GM23248 (cell line): Measurements from ENCODE around the gene CLEC18A. TPM values are rescaled to one million over a fixed set of nuclear protein-coding genes. Genes with fewer than 3 reads are reported as not detected.
"Not testable (repeated sequence)": the region's sequence is repeated elsewhere in the genome, so short reads cannot be mapped to it uniquely, and the experiment has no call there.

ENCODE experiments used
- DNase-seq: peaks from one replicate; pipeline ENCODE4 v3.0.0-alpha.2; 2015
- H2AFZ ChIP-seq: fragments of 200-600 bp; sonication (generic); 2 replicates; pipeline ENCODE4 v1.6.1; 2016; ENCODE audit warnings: antibody characterized with exemption
- H3F3A ChIP-seq: fragments of 200-600 bp; sonication (generic); 2 replicates; pipeline ENCODE4 v1.6.1; 2016; ENCODE audit warnings: mild to moderate bottlenecking, antibody characterized with exemption, mixed run types; ENCODE audit not compliant: insufficient read depth
- H3K27ac ChIP-seq: fragments of 200-600 bp; sonication (generic); 2 replicates; pipeline ENCODE4 v1.5.1; 2016; ENCODE audit warnings: mild to moderate bottlenecking
- H3K27me3 ChIP-seq: fragments of 200-600 bp; sonication (generic); replicated peaks from 2 replicates; pipeline ENCODE4 v1.6.1; 2016; ENCODE audit warnings: mild to moderate bottlenecking; ENCODE audit not compliant: insufficient read depth
- H3K36me3 ChIP-seq: fragments of 200-600 bp; sonication (generic); 2 replicates; pipeline ENCODE4 v1.6.1; 2016; ENCODE audit warnings: low read depth, mild to moderate bottlenecking
- H3K4me1 ChIP-seq: fragments of 200-600 bp; sonication (generic); 2 replicates; pipeline ENCODE4 v1.6.1; 2016; ENCODE audit warnings: mild to moderate bottlenecking; ENCODE audit not compliant: insufficient read depth
- H3K4me2 ChIP-seq: fragments of 200-600 bp; sonication (generic); one replicate; pipeline ENCODE4 v1.6.1; 2016; ENCODE audit warnings: mild to moderate bottlenecking; ENCODE audit not compliant: unreplicated experiment
- H3K4me3 ChIP-seq: fragments of 200-600 bp; sonication (generic); 2 replicates; pipeline ENCODE4 v1.5.1; 2016; ENCODE audit warnings: mild to moderate bottlenecking
- H3K79me2 ChIP-seq: fragments of 200-600 bp; sonication (generic); 2 replicates; pipeline ENCODE4 v1.6.1; 2016; ENCODE audit warnings: mild to moderate bottlenecking; ENCODE audit not compliant: insufficient read depth
- H3K9ac ChIP-seq: fragments of 200-600 bp; sonication (generic); 2 replicates; pipeline ENCODE4 v1.6.1; 2016; ENCODE audit warnings: mild to moderate bottlenecking
- H3K9me2 ChIP-seq: fragments of 200-600 bp; sonication (generic); 2 replicates; pipeline ENCODE4 v1.6.1; 2016; ENCODE audit warnings: mixed run types, mild to moderate bottlenecking, moderate library complexity; ENCODE audit not compliant: insufficient read depth
- H3K9me3 ChIP-seq: fragments of 200-600 bp; sonication (generic); one replicate; pipeline ENCODE4 v1.6.1; 2017; ENCODE audit warnings: low read depth
- H4K20me1 ChIP-seq: fragments of 200-600 bp; sonication (generic); 2 replicates; pipeline ENCODE4 v1.6.0; 2016; ENCODE audit not compliant: insufficient read depth
- EZH2 ChIP-seq: fragments of 200-600 bp; sonication (generic); IDR thresholded peaks from 2 replicates; pipeline ENCODE4 v1.6.1; 2018; ENCODE audit warnings: antibody characterized with exemption, mild to moderate bottlenecking; ENCODE audit not compliant: insufficient read depth, poor library complexity, severe bottlenecking
- EZH2phosphoT487 ChIP-seq: fragments of 200-600 bp; sonication (generic); IDR thresholded peaks from 2 replicates; pipeline ENCODE4 v1.6.1; 2018; ENCODE audit warnings: antibody characterized with exemption, moderate library complexity, mild to moderate bottlenecking, low read depth; ENCODE audit not compliant: insufficient read depth
- WGBS, 2 experiments: methylation state at CpG; one replicate each; pipeline ENCODE4 v1.1.6; 2015 to 2017; ENCODE audit warnings: low lambda C conversion rate in 2 of 2, low coverage in 1 of 2; ENCODE audit errors: missing lambda C conversion rate in 2 of 2; 5-methylcytosine and 5-hydroxymethylcytosine counted together
- in situ Hi-C: fragments of 300-500 bp; cut with MboI; formaldehyde crosslinking; loops from 2 replicates; pipeline ENCODE4 v1.15.0; 2020
- polyA plus RNA-seq: library from polyadenylated mRNA; unstranded; fragments of >200 nt; fragmentation: Nextera tagmentation; extraction: Ambion mirVana; gene quantifications from 2 replicates; pipeline ENCODE4 v1.2.1, GENCODE V29; 2016
- total RNA-seq: library from RNA; depleted of rRNA; stranded (reverse); fragments of >200 nt; shearing (Covaris generic); gene quantifications from 2 replicates; pipeline ENCODE4 v1.2.3, GENCODE V29; 2014

The CLEC18A gene
- total and polyA plus RNA-seq, 2 experiments from 2014 or later = 0.10 to 0.43 TPM

DNA sequence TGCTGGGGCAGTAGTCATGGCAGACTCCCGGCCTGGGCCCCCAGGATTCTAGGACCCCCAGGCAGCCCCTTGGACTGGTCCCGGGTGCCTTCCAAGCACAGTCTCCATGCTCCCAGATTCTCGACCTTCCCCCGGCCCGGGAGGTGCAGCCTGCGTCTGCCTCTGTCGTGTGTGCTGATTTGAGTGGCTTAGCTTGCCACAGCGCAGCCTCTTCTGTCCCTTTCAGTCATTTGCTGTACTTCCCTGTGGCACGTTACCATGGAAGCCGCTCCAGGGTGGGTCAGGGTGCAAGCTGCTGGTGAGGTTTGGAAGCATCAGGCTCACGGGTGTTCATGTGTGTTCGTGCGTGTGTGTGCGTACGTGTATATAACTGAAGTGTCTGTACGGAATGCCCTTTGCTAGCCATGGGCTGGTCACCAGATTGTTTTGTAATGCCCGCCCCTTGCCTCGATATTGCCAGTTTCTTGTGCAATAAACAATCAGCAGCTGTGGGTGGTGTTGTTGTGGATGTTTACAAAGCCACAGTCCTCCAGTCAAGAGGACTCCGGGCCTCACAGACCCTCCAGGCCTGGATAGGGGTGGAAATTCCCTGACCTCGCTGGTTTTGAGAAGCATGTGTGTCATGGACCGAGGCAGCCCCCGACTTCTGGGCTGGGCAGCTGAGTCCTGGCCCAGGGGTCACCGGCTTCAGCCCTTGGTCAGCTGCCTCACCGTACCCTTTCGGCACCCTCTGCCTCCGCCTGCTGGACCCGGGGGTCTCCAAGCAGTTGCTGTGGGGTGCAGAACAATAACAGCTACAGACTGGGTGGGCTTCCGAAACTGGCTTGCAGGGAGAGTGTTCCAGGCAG, 9.7 kb upstream of the CLEC18A start:
- peak; percentile 35 for DNase-seq
- no peak overlapping the region for H3K4me3 ChIP-seq
- H2AFZ ChIP-seq = no peak overlapping the region
- no peaks in the 10 kb centered on the region for H4K20me1 ChIP-seq
- no peak overlapping the region for H3K27ac ChIP-seq
- H3K9me2 ChIP-seq = no peaks in the 10 kb centered on the region
- no peak overlapping the region for H3K9ac ChIP-seq
- TF ChIP-seq EZH2 = no peak
- no peak for TF ChIP-seq EZH2phosphoT487
- 53 to 60% methylated on average over 27 of the region's 28 CpGs for WGBS, 2 experiments
- H3K4me2 ChIP-seq = no peak overlapping the region
- H3K9me3 ChIP-seq = no peaks in the 10 kb centered on the region
- no peaks in the 10 kb centered on the region for H3K4me1 ChIP-seq
- H3K79me2 ChIP-seq = no peaks in the 10 kb centered on the region
- H3K27me3 ChIP-seq = no peaks in the 10 kb centered on the region
- no peaks in the 10 kb centered on the region; the same call in 1 of the 2 replicates for H3F3A ChIP-seq
- H3K36me3 ChIP-seq = no peaks in the 10 kb centered on the region; the same call in 1 of the 2 replicates
- in situ Hi-C loops = no loop called here

DNA sequence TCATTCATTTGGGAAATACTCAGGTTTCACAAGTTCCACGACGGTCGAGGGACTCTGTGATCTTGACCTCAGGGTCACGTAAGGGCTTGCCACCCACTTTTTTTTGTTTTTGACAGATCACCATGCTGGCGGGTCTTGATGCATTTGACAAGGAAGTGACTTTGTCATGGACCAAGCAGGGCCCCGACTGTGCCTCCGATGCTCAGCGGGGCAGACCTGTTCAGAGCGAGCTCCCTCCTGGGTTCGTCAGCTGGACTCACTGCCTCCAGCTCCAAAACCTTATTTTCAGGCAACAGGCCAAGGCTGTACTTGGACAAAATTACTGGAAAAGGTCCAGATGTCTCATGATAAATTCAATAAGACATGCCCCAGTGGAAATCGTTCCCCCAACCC, 9.0 kb upstream of the CLEC18A start:
- in situ Hi-C loops = no loop called here
- H3K4me1 ChIP-seq = no peaks in the 10 kb centered on the region
- no peaks in the 10 kb centered on the region for H3K9me3 ChIP-seq
- no peak overlapping the region for H3K27ac ChIP-seq
- H3K36me3 ChIP-seq = no peaks in the 10 kb centered on the region; the same call in 1 of the 2 replicates
- no peaks in the 10 kb centered on the region for H3K27me3 ChIP-seq
- H3F3A ChIP-seq = no peaks in the 10 kb centered on the region; the same call in 1 of the 2 replicates
- no peak for DNase-seq
- no peak overlapping the region for H2AFZ ChIP-seq
- no peaks in the 10 kb centered on the region for H4K20me1 ChIP-seq
- no peaks in the 10 kb centered on the region for H3K79me2 ChIP-seq
- 84% methylated on average over 11 of the region's 11 CpGs for WGBS, 2 experiments
- H3K4me2 ChIP-seq = no peak overlapping the region
- H3K9me2 ChIP-seq = no peaks in the 10 kb centered on the region
- no peak for TF ChIP-seq EZH2phosphoT487
- no peak for TF ChIP-seq EZH2
- no peak overlapping the region for H3K4me3 ChIP-seq
- no peak overlapping the region for H3K9ac ChIP-seq

DNA sequence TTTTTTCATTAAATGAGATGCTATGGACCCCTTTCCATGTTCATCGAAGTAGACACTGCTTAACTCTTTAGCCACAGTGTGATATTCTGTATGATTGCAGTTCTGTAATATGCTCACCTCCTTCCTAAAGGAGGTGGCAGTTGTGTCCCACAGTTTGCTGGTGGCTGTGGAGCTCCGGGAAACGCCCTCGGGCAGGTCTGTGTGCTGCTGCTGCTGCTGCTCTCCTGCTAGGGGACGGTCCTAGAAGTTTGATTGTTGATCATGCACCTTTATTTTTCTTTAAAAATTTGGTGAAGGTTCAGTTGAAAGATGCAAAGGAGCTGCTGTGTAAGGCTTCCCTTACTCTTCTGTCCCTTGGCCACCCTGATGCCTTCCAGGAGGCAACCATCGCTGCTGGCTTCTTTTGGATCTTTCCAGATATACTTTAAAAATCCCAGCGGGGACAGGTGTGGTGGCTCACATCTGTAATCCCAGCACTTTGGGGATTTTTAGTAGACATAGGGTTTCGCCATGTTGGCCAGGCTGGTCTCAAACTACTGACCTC, 8.4 kb upstream of the CLEC18A start:
- no peak for DNase-seq
- Histone ChIP-seq H2AFZ (no peak overlapping the region), H3K4me3 (no peak overlapping the region), H3K36me3 (no peaks in the 10 kb centered on the region; the same call in 1 of the 2 replicates), H3K4me1 (no peaks in the 10 kb centered on the region), H3K9me3 (no peaks in the 10 kb centered on the region), H3K27ac (no peak overlapping the region), H3K79me2 (no peaks in the 10 kb centered on the region), H3K9ac (no peak overlapping the region), H3K27me3 (no peaks in the 10 kb centered on the region), H3K4me2 (no peak overlapping the region), H3F3A (no peaks in the 10 kb centered on the region; the same call in 1 of the 2 replicates), H4K20me1 (no peaks in the 10 kb centered on the region), H3K9me2 (no peaks in the 10 kb centered on the region)
- in situ Hi-C loops = no loop called here
- WGBS, 2 experiments = 90 to 93% methylated on average over 8 of the region's 8 CpGs
- TF ChIP-seq EZH2phosphoT487 = no peak
- TF ChIP-seq EZH2 = no peak

GRCh38 chr16:69943241-69944036, 7.7 kb upstream of the CLEC18A start:
- in situ Hi-C loops, H3K79me2 ChIP-seq, H3K9ac ChIP-seq, H3K4me1 ChIP-seq, H4K20me1 ChIP-seq, H3K27me3 ChIP-seq, H3K36me3 ChIP-seq, H3K27ac ChIP-seq, H3F3A ChIP-seq, H3K4me2 ChIP-seq, H3K4me3 ChIP-seq, H3K9me2 ChIP-seq, H3K9me3 ChIP-seq, H2AFZ ChIP-seq, DNase-seq: not testable (repeated sequence)
- 60 to 64% methylated on average over 17 of the region's 21 CpGs for WGBS, 2 experiments

DNA sequence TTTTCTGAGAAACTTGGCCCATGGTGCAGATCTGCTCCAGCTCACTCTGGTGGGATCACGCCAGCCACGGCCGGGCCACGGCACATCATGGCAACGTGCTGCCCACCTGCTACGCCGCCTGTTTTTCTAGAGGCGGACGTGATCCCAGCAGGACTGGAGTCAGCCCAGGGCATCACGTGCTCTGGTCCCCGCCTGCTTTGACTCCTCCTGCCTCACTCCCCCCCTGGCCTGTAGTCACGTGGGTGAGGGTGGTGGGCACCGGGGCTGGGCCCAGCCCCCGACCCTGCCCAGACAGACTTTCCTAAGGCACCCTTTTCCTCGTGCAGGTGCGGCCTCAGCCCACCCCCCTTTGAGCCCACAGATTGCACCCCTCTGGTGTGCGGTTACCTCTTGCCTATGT, 723 bp upstream of the CLEC18A start:
- H4K20me1 ChIP-seq, H3K4me3 ChIP-seq, H3K4me1 ChIP-seq, H3K27me3 ChIP-seq, H3K9me3 ChIP-seq, H3K36me3 ChIP-seq, H3F3A ChIP-seq, H3K9me2 ChIP-seq, H3K9ac ChIP-seq, H3K79me2 ChIP-seq, in situ Hi-C loops, H3K4me2 ChIP-seq, DNase-seq, H2AFZ ChIP-seq, H3K27ac ChIP-seq: not testable (repeated sequence)
- no CpG with 5 or more reads among the region's 17 CpGs for WGBS, 2 experiments

GRCh38 chr16:69951672-69952031, 518 bp downstream of the CLEC18A start:
- H3F3A ChIP-seq, H3K4me2 ChIP-seq, H3K9ac ChIP-seq, H3K9me2 ChIP-seq, H4K20me1 ChIP-seq, H3K4me3 ChIP-seq, H3K79me2 ChIP-seq, H3K4me1 ChIP-seq, H3K9me3 ChIP-seq, H3K27ac ChIP-seq, DNase-seq, in situ Hi-C loops, H2AFZ ChIP-seq, H3K27me3 ChIP-seq, H3K36me3 ChIP-seq: not testable (repeated sequence)
- no CpG with 5 or more reads among the region's 14 CpGs for WGBS, 2 experiments
